ENCODE measurements around the gene PURA.

DNA sequence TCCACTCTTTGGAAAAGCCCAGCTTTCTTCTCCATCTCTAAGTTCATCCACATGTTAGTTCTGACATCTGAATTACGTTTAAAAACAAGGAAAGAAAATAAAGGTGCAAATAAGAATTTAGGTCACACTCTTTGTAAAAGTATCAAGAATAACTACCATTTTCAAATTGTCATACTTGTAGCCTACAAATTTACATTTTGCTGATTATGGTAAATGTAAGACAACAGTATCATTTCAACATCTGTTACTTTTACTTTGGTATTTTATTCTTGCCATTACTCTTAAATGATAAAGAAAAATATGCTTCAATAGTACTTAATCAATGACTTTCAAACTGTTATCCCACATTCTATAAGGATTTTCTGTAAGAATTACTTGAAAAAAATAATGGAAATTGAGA lies 9.8 kb upstream of the PURA start:
- no peak for TF ChIP-seq CTCF (IDR thresholded peaks at IDR 0.05; ENCODE audit: low read depth, low read length, poor library complexity, severe bottlenecking)
- no peak for TF ChIP-seq EZH2phosphoT487 (IDR thresholded peaks at IDR 0.05; ENCODE audit: borderline replicate concordance, low read length)

Measured in DOHH2 (cell line).